ENCODE results near the gene CRLF2.

- TF ChIP-seq CTCF (IDR thresholded peaks at IDR 0.05) (no peak), POLR2A (IDR thresholded peaks at IDR 0.05) (no peak)
These were observed 30.2 kb downstream of the CRLF2 start for GRCh38 chrX:1182211-1182610.
